HFFc6 (cell line): Measurements from ENCODE around the gene MBLAC1. TPM values are rescaled to one million over a fixed set of nuclear protein-coding genes. Genes with fewer than 3 reads are reported as not detected.

ENCODE experiments used
- DNase-seq: peaks from one replicate; pipeline ENCODE4 v3.0.0-alpha.2; 2018
- H3K27ac Mint-ChIP-seq: 2 replicates; pipeline ENCODE4 v1.8.0; 2020; ENCODE audit warnings: mild to moderate bottlenecking, mixed read lengths
- H3K27me3 Mint-ChIP-seq: 2 replicates; pipeline ENCODE4 v1.8.0; 2021; ENCODE audit warnings: mild to moderate bottlenecking, moderate library complexity, mixed read lengths; ENCODE audit not compliant: insufficient read depth
- H3K36me3 Mint-ChIP-seq: 2 replicates; pipeline ENCODE4 v1.8.0; 2021; ENCODE audit warnings: low read depth, mixed read lengths
- H3K4me1 Mint-ChIP-seq: 2 replicates; pipeline ENCODE4 v1.8.0; 2020; ENCODE audit warnings: low read depth, mixed read lengths
- H3K4me3 Mint-ChIP-seq: 2 replicates; pipeline ENCODE4 v1.8.0; 2020; ENCODE audit warnings: mild to moderate bottlenecking, moderate library complexity, mixed read lengths
- H3K9me3 Mint-ChIP-seq: 2 replicates; pipeline ENCODE4 v1.8.0; 2020; ENCODE audit warnings: mild to moderate bottlenecking, mixed read lengths
- CTCF ChIP-seq: fragments of 200-600 bp; sonication (generic); IDR thresholded peaks from 2 replicates; pipeline ENCODE4 v1.5.0; 2021; ENCODE audit warnings: antibody characterized with exemption, mild to moderate bottlenecking
- total RNA-seq, 6 experiments: library from RNA; stranded (reverse); fragmentation: NEBNext Ultra II Directional; extraction: Animal tissue kit (Norgen Biotek cat#: 25700); gene quantifications; 2 replicates in 1 of 6; 3 replicates in 5 of 6; pipeline ENCODE4 v1.2.3, GENCODE V29; 2021

The MBLAC1 gene
- total RNA-seq, 6 experiments from 2014 or later = 2.3 to 3.0 (median 2.5) TPM

GRCh38 chr7:100082978-100083377 lies 43.8 kb upstream of the MBLAC1 start:
- H3K27ac Mint-ChIP-seq = peak overlapping the region; percentile 47
- H3K4me3 Mint-ChIP-seq = no peak overlapping the region; the same call in 1 of the 2 replicates
- H3K36me3 Mint-ChIP-seq = peaks cover 22% of the 10 kb centered on the region

GRCh38 chr7:100085515-100085914 lies 41.3 kb upstream of the MBLAC1 start:
- Mint-ChIP-seq H3K36me3 (peaks cover 11% of the 10 kb centered on the region), H3K9me3 (no peaks in the 10 kb centered on the region), H3K27ac (peak overlapping the region; percentile 90), H3K27me3 (peaks cover 2% of the 10 kb centered on the region), H3K4me1 (peaks cover 59% of the 10 kb centered on the region), H3K4me3 (no peak overlapping the region)
- TF ChIP-seq CTCF = no peak
- no peak for DNase-seq

More at GRCh38 chr7:100082978-100083377, 43.8 kb upstream of the MBLAC1 start:
- no peak for DNase-seq
- Mint-ChIP-seq H3K9me3 (no peaks in the 10 kb centered on the region), H3K4me1 (peaks cover 59% of the 10 kb centered on the region), H3K27me3 (no peaks in the 10 kb centered on the region)
- TF ChIP-seq CTCF = no peak

- peak; percentile 98 for DNase-seq
- no peak for TF ChIP-seq CTCF
- H3K27ac Mint-ChIP-seq = peak overlapping the region; percentile 90
- peaks cover 21% of the 10 kb centered on the region for H3K36me3 Mint-ChIP-seq
- H3K27me3 Mint-ChIP-seq = peaks cover 2% of the 10 kb centered on the region
- peak overlapping the region; percentile 92 for H3K4me3 Mint-ChIP-seq
- H3K4me1 Mint-ChIP-seq = peaks cover 70% of the 10 kb centered on the region
- H3K9me3 Mint-ChIP-seq = no peaks in the 10 kb centered on the region
Observed at GRCh38 chr7:100087055-100087750, 39.6 kb upstream of the MBLAC1 start.

GRCh38 chr7:100088095-100088620 lies 38.6 kb upstream of the MBLAC1 start:
- Mint-ChIP-seq H3K27me3 (peaks cover 2% of the 10 kb centered on the region), H3K27ac (peak overlapping the region; percentile 90), H3K4me1 (peaks cover 69% of the 10 kb centered on the region), H3K36me3 (peaks cover 31% of the 10 kb centered on the region), H3K4me3 (peak overlapping the region; percentile 92), H3K9me3 (no peaks in the 10 kb centered on the region)
- DNase-seq = no peak
- TF ChIP-seq CTCF = no peak

- DNase-seq = peak; percentile 67
- Mint-ChIP-seq H3K9me3 (no peaks in the 10 kb centered on the region), H3K27ac (peak within 1 kb of the TSS; percentile 90), H3K27me3 (peaks cover 2% of the 10 kb centered on the region), H3K36me3 (peaks cover 38% of the 10 kb centered on the region), H3K4me3 (peak within 1 kb of the TSS; percentile 92), H3K4me1 (peaks cover 73% of the 10 kb centered on the region)
- no peak for TF ChIP-seq CTCF
Observed at GRCh38 chr7:100088621-100089457, 37.9 kb upstream of the MBLAC1 start, which contains the start of gene COPS6. Gene COPS6, plus strand, starts transcription at chr7:100088969. Its CDS starts 22 bp downstream, at chr7:100088991.
